Epithelial cell of esophagus (primary cell): ENCODE data around the gene FNDC11.
"Not testable (repeated sequence)": the region's sequence is repeated elsewhere in the genome, so short reads cannot be mapped to it uniquely, and the experiment has no call there.

Experiments
- DNase-seq: peaks from one replicate; pipeline ENCODE4 v3.0.0; 2010; ENCODE audit warnings: low read depth
- H3K4me3 ChIP-seq: 2 replicates; pipeline ENCODE4 v1.5.1; 2011; ENCODE audit warnings: mild to moderate bottlenecking, low read length, control low read depth
- CTCF ChIP-seq: IDR thresholded peaks from 2 replicates; pipeline ENCODE4 v1.5.1; 2011; ENCODE audit warnings: low read depth, mild to moderate bottlenecking, low read length, control low read depth, inconsistent platforms; ENCODE audit not compliant: insufficient read depth; ENCODE audit errors: missing control alignments

The FNDC11 gene

GRCh38 chr20:63594043-63594561 is 40.1 kb downstream of the FNDC11 start:
- TF ChIP-seq CTCF, result no peak
- H3K4me3 ChIP-seq, result no peak overlapping the region
- no peak for DNase-seq

GRCh38 chr20:63595416-63596127 is 41.6 kb downstream of the FNDC11 start:
- no peak overlapping the region for H3K4me3 ChIP-seq
- no peak for TF ChIP-seq CTCF
- no peak for DNase-seq

- no peak overlapping the region for H3K4me3 ChIP-seq
- no peak for DNase-seq
- TF ChIP-seq CTCF, result no peak
Measured at GRCh38 chr20:63596423-63596822, 42.5 kb downstream of the FNDC11 start.

GRCh38 chr20:63597651-63598478 is 43.9 kb downstream of the FNDC11 start:
- no peak for DNase-seq
- TF ChIP-seq CTCF, result no peak
- no peak overlapping the region for H3K4me3 ChIP-seq

GRCh38 chr20:63598479-63599395 is 44.8 kb downstream of the FNDC11 start:
- no peak for TF ChIP-seq CTCF
- no peak overlapping the region for H3K4me3 ChIP-seq
- no peak for DNase-seq

GRCh38 chr20:63599396-63600050 is 45.6 kb downstream of the FNDC11 start:
- DNase-seq, result no peak
- H3K4me3 ChIP-seq, result no peak overlapping the region
- no peak for TF ChIP-seq CTCF

- H3K4me3 ChIP-seq, DNase-seq: not testable (repeated sequence)
Measured at GRCh38 chr20:63601679-63602078, 47.7 kb downstream of the FNDC11 start.
